Astrocyte of the cerebellum (primary cell): ENCODE measurements around the gene MICAL1.

ENCODE experiments used
- DNase-seq: peaks from one replicate; pipeline ENCODE4 v3.0.0-alpha.2; 2011; ENCODE audit warnings: low read depth
- H3K4me3 ChIP-seq: 2 replicates; pipeline ENCODE4 v1.5.1; 2011; ENCODE audit warnings: mild to moderate bottlenecking, low read depth, low read length, moderate library complexity
- in situ Hi-C: cut with HindIII; loops from 2 replicates; pipeline ENCODE4 v1.10.0; 2017; ENCODE audit warnings: low sequenced_read_pairs
- TF ChIP-seq, protein P1 (sequence below): IDR thresholded peaks from 2 replicates; pipeline ENCODE4 v1.5.1; 2012; ENCODE audit warnings: low read length, low read depth, moderate library complexity, mild to moderate bottlenecking; ENCODE audit errors: missing control alignments

Gene MICAL1

DNA sequence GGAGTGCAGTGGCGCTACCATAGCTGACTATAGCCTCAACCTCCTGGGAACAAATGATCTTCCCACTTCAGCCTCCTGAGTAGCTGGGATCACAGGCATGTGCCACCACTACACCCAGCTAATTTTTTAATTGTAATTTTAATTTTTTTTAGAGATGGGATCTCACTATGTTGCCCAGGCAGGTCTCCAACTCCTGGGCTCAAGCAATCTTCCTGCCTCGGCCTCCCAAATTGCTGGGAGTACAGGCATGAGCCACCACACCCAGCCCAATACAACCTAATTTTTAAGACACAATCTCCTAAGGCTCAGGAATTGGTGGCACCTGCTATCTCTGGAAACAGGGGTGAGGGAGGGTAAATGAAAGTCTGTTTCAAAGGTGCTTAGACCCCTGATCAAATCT is 21.6 kb upstream of the MICAL1 start:
- in situ Hi-C loops: no loop called here
- no peak overlapping the region for H3K4me3 ChIP-seq
- TF ChIP-seq, protein P1, sequence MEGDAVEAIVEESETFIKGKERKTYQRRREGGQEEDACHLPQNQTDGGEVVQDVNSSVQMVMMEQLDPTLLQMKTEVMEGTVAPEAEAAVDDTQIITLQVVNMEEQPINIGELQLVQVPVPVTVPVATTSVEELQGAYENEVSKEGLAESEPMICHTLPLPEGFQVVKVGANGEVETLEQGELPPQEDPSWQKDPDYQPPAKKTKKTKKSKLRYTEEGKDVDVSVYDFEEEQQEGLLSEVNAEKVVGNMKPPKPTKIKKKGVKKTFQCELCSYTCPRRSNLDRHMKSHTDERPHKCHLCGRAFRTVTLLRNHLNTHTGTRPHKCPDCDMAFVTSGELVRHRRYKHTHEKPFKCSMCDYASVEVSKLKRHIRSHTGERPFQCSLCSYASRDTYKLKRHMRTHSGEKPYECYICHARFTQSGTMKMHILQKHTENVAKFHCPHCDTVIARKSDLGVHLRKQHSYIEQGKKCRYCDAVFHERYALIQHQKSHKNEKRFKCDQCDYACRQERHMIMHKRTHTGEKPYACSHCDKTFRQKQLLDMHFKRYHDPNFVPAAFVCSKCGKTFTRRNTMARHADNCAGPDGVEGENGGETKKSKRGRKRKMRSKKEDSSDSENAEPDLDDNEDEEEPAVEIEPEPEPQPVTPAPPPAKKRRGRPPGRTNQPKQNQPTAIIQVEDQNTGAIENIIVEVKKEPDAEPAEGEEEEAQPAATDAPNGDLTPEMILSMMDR: no peak
- DNase-seq: no peak

DNA sequence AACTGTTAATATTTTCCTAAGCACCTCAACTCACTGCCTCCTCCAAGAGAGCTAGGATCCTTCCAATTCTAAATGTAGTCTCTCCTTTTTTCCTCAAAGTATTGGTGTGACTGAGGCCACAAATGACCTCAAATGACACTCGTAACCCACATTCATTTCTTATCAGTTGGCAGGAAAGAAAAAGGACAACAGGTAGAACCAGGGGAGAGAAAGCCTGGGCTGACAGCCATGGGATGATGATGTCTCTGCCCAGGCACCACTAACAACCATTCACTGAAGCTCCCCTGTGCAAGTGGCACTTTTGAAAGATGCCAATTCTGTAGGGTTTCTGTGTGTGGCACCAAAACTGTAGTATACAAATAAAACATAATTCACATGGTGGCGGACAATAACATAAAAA is 20.1 kb upstream of the MICAL1 start:
- no peak for DNase-seq
- TF ChIP-seq, protein P1: no peak
- no peak overlapping the region for H3K4me3 ChIP-seq
- in situ Hi-C loops: no loop called here

DNA sequence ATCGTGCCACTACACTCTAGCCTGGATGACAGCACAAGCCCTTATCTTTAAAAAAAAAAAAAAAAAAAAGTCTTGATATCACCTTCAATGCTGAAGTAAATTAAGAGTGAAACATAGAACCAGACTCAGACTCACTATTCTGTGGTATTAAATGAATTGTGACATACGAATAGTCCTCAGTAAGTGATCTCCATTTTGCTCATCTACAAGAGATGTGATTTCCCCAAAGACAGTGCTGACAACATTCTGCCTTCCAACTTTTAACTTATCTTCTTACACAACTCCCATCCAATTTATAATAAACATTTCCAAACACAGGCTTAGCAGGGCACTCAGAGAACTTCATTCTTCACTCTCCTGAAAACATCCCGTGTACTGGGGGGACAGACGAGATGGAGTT is 19.4 kb upstream of the MICAL1 start:
- no peak for DNase-seq
- in situ Hi-C loops: no loop called here
- TF ChIP-seq, protein P1: no peak
- no peak overlapping the region for H3K4me3 ChIP-seq

DNA sequence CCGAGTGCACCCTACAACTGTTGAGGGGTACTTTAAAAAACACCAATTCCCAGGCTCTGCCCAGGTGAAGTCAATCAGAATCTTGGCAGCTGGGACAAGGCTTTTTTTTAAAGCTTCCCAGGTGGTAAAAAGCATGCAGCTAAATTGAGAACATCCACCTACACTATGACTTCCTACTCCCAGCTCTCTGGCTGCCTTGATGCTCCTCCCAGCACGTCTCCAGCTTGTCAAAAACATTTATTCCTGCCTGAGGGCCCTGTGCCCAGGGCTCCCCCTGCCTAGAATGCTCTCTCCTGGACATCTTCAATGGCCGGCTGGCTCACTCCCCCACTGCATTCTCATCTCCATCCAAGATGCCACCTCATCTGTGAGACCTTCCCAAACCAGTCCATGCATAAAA is 17.5 kb upstream of the MICAL1 start:
- no peak for DNase-seq
- H3K4me3 ChIP-seq: no peak overlapping the region
- in situ Hi-C loops: no loop called here
- TF ChIP-seq, protein P1: no peak

DNA sequence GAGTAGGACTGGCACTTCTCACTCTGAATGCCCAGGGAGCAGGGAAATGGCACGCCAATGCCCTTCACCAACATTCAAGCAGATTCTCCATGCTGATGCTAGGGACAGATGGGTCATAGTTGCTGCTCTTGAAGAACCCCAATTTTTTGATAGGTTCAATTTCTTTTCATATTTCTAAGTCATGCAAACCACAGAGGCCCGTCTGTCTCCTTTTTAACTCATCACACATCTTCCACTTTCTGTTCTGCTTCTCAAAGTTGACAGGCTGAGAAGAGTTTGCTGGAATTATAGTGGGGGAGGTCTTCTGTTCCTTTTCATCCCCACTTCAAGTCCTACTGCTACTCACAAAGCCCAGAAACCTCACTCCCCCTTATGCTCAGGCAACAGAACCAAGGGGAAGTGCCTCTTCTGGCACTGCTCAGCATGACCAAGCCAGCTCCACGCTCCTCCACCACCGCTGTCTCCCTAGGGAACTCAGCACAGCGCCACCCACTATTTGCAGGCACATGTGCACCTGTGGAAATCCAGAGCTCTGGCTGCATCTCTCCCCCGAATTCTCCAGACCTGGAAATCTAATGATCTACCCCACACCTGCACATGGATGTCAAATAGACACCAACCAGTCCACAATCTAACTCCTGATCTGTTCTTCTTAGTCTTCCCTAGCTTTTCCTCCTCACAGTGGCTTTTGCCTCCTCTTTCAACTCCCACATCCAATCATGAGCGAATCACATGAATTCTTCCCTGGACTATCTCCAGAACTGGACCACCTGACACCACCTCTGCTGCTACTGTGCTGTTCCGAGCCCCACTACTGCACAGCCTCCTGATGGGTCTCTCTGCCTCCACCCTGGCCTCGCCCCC is 16.8 kb upstream of the MICAL1 start:
- TF ChIP-seq, protein P1: no peak
- in situ Hi-C loops: no loop called here
- DNase-seq: no peak
- H3K4me3 ChIP-seq: no peak overlapping the region

DNA sequence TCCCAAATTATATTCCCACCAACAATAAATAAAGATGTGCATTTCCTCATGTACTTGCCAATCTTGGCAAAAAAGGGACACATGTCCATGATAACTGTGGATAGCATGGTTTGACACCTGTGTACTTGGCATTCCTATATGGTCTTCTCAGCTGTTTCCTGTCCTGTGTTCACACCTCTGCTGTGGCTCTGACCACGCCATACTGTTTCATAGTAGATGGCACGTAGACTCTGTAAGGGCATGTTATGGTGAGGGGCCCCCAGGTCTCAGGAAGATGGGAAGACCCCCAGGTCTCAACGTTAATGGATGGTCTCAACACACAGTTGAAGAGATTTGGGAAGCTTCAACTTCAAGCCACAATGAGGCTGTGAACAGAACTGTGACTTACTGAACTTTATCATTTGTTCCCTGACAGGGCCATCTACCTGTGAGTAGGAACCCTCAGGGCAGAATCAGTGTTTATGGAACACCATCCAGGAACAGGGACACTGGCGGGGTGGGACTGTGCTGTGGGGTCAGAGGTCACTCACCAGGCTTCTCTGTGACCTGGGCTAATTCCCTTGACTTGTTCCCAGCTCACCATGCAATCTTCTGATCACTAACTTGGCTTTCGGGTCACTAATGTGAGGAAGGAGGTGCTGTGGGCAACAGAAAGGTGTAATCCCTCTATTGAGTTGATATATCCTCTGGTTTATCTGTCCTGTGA is 15.7 kb upstream of the MICAL1 start:
- TF ChIP-seq, protein P1: no peak
- H3K4me3 ChIP-seq: no peak overlapping the region
- in situ Hi-C loops: no loop called here
- DNase-seq: no peak
